Measurements from ENCODE around the gene PTCH1.

PTCH1 gene
- total RNA-seq: 12.3 to 30.8 (median 25.2) reads per million in 3 donors

GRCh38 chr9:95516734-95517558, at the start of gene PTCH1:
Gene PTCH1, minus strand, starts transcription at chr9:95516971.
- Histone ChIP-seq H3K27ac (ENCODE audit: insufficient read depth, low read length, poor library complexity, severe bottlenecking) (no peak within 1 kb of the TSS), H3K4me3 (ENCODE audit: insufficient read depth, low read depth, low read length, poor library complexity, severe bottlenecking) (peak within 1 kb of the TSS; percentile 62), H3K27me3 (replicated peaks; ENCODE audit: control insufficient read depth, insufficient read depth, low read length, poor library complexity, severe bottlenecking) (no peaks in the 10 kb centered on the region), H3K36me3 (ENCODE audit: control insufficient read depth, insufficient read depth, low read length) (no peaks in the 10 kb centered on the region), H3K9me3 (ENCODE audit: control insufficient read depth, low read length) (no peaks in the 10 kb centered on the region), H3K4me1 (ENCODE audit: control insufficient read depth, insufficient read depth, low read length, poor library complexity, severe bottlenecking) (peaks cover 7% of the 10 kb centered on the region)
- peak in 1 of 3 donors; percentile 10 for DNase-seq

GRCh38 chr9:95565982-95566381, 49.2 kb upstream of the PTCH1 start:
- H3K27me3 ChIP-seq (replicated peaks; ENCODE audit: control insufficient read depth, insufficient read depth, low read length, poor library complexity, severe bottlenecking): peaks cover 9% of the 10 kb centered on the region
- DNase-seq: no peak
- H3K27ac ChIP-seq (ENCODE audit: insufficient read depth, low read length, poor library complexity, severe bottlenecking): no peak overlapping the region
- peaks cover 8% of the 10 kb centered on the region for H3K4me1 ChIP-seq (ENCODE audit: control insufficient read depth, insufficient read depth, low read length, poor library complexity, severe bottlenecking)
- no peaks in the 10 kb centered on the region for H3K36me3 ChIP-seq (ENCODE audit: control insufficient read depth, insufficient read depth, low read length)
- H3K4me3 ChIP-seq (ENCODE audit: insufficient read depth, low read depth, low read length, poor library complexity, severe bottlenecking): no peak overlapping the region
- H3K9me3 ChIP-seq (ENCODE audit: control insufficient read depth, low read length): no peaks in the 10 kb centered on the region

- Histone ChIP-seq H3K9me3 (ENCODE audit: control insufficient read depth, low read length) (no peaks in the 10 kb centered on the region), H3K27ac (ENCODE audit: insufficient read depth, low read length, poor library complexity, severe bottlenecking) (no peak overlapping the region), H3K36me3 (ENCODE audit: control insufficient read depth, insufficient read depth, low read length) (no peaks in the 10 kb centered on the region), H3K27me3 (replicated peaks; ENCODE audit: control insufficient read depth, insufficient read depth, low read length, poor library complexity, severe bottlenecking) (no peaks in the 10 kb centered on the region), H3K4me1 (ENCODE audit: control insufficient read depth, insufficient read depth, low read length, poor library complexity, severe bottlenecking) (no peaks in the 10 kb centered on the region), H3K4me3 (ENCODE audit: insufficient read depth, low read depth, low read length, poor library complexity, severe bottlenecking) (no peak overlapping the region)
- DNase-seq: no peak
Observed at GRCh38 chr9:95561913-95562312, 45.1 kb upstream of the PTCH1 start.

- Histone ChIP-seq H3K9me3 (ENCODE audit: control insufficient read depth, low read length) (no peaks in the 10 kb centered on the region), H3K27ac (ENCODE audit: insufficient read depth, low read length, poor library complexity, severe bottlenecking) (no peak overlapping the region), H3K4me3 (ENCODE audit: insufficient read depth, low read depth, low read length, poor library complexity, severe bottlenecking) (no peak overlapping the region), H3K36me3 (ENCODE audit: control insufficient read depth, insufficient read depth, low read length) (no peaks in the 10 kb centered on the region), H3K27me3 (replicated peaks; ENCODE audit: control insufficient read depth, insufficient read depth, low read length, poor library complexity, severe bottlenecking) (peaks cover 3% of the 10 kb centered on the region), H3K4me1 (ENCODE audit: control insufficient read depth, insufficient read depth, low read length, poor library complexity, severe bottlenecking) (no peaks in the 10 kb centered on the region)
- DNase-seq: no peak
Observed at GRCh38 chr9:95557142-95557541, 40.4 kb upstream of the PTCH1 start.

- Histone ChIP-seq H3K4me3 (ENCODE audit: insufficient read depth, low read depth, low read length, poor library complexity, severe bottlenecking) (no peak overlapping the region), H3K27me3 (replicated peaks; ENCODE audit: control insufficient read depth, insufficient read depth, low read length, poor library complexity, severe bottlenecking) (peaks cover 3% of the 10 kb centered on the region), H3K4me1 (ENCODE audit: control insufficient read depth, insufficient read depth, low read length, poor library complexity, severe bottlenecking) (no peaks in the 10 kb centered on the region), H3K27ac (ENCODE audit: insufficient read depth, low read length, poor library complexity, severe bottlenecking) (no peak overlapping the region), H3K9me3 (ENCODE audit: control insufficient read depth, low read length) (no peaks in the 10 kb centered on the region), H3K36me3 (ENCODE audit: control insufficient read depth, insufficient read depth, low read length) (no peaks in the 10 kb centered on the region)
- DNase-seq: no peak
Observed at GRCh38 chr9:95556521-95556920, 39.8 kb upstream of the PTCH1 start.

GRCh38 chr9:95552814-95553546, 36.2 kb upstream of the PTCH1 start:
- no peak for DNase-seq

GRCh38 chr9:95552255-95552654, 35.5 kb upstream of the PTCH1 start:
- no peak overlapping the region for H3K27ac ChIP-seq (ENCODE audit: insufficient read depth, low read length, poor library complexity, severe bottlenecking)
- H3K36me3 ChIP-seq (ENCODE audit: control insufficient read depth, insufficient read depth, low read length): no peaks in the 10 kb centered on the region
- no peak overlapping the region for H3K4me3 ChIP-seq (ENCODE audit: insufficient read depth, low read depth, low read length, poor library complexity, severe bottlenecking)
- H3K27me3 ChIP-seq (replicated peaks; ENCODE audit: control insufficient read depth, insufficient read depth, low read length, poor library complexity, severe bottlenecking): peaks cover 3% of the 10 kb centered on the region
- no peaks in the 10 kb centered on the region for H3K9me3 ChIP-seq (ENCODE audit: control insufficient read depth, low read length)
- H3K4me1 ChIP-seq (ENCODE audit: control insufficient read depth, insufficient read depth, low read length, poor library complexity, severe bottlenecking): no peaks in the 10 kb centered on the region
- no peak for DNase-seq

More at GRCh38 chr9:95552814-95553546, 36.2 kb upstream of the PTCH1 start:
- H3K36me3 ChIP-seq (ENCODE audit: control insufficient read depth, insufficient read depth, low read length): no peaks in the 10 kb centered on the region
- no peaks in the 10 kb centered on the region for H3K9me3 ChIP-seq (ENCODE audit: control insufficient read depth, low read length)
- no peak overlapping the region for H3K4me3 ChIP-seq (ENCODE audit: insufficient read depth, low read depth, low read length, poor library complexity, severe bottlenecking)
- no peak overlapping the region for H3K27ac ChIP-seq (ENCODE audit: insufficient read depth, low read length, poor library complexity, severe bottlenecking)
- H3K4me1 ChIP-seq (ENCODE audit: control insufficient read depth, insufficient read depth, low read length, poor library complexity, severe bottlenecking): no peaks in the 10 kb centered on the region
- peaks cover 3% of the 10 kb centered on the region for H3K27me3 ChIP-seq (replicated peaks; ENCODE audit: control insufficient read depth, insufficient read depth, low read length, poor library complexity, severe bottlenecking)

GRCh38 chr9:95551406-95551805, 34.6 kb upstream of the PTCH1 start:
- no peak overlapping the region for H3K27ac ChIP-seq (ENCODE audit: insufficient read depth, low read length, poor library complexity, severe bottlenecking)
- no peak for DNase-seq
- no peaks in the 10 kb centered on the region for H3K9me3 ChIP-seq (ENCODE audit: control insufficient read depth, low read length)
- H3K27me3 ChIP-seq (replicated peaks; ENCODE audit: control insufficient read depth, insufficient read depth, low read length, poor library complexity, severe bottlenecking): peaks cover 3% of the 10 kb centered on the region
- no peaks in the 10 kb centered on the region for H3K36me3 ChIP-seq (ENCODE audit: control insufficient read depth, insufficient read depth, low read length)
- H3K4me3 ChIP-seq (ENCODE audit: insufficient read depth, low read depth, low read length, poor library complexity, severe bottlenecking): no peak overlapping the region
- no peaks in the 10 kb centered on the region for H3K4me1 ChIP-seq (ENCODE audit: control insufficient read depth, insufficient read depth, low read length, poor library complexity, severe bottlenecking)

- Histone ChIP-seq H3K9me3 (ENCODE audit: control insufficient read depth, low read length) (no peaks in the 10 kb centered on the region), H3K4me3 (ENCODE audit: insufficient read depth, low read depth, low read length, poor library complexity, severe bottlenecking) (no peak overlapping the region), H3K36me3 (ENCODE audit: control insufficient read depth, insufficient read depth, low read length) (no peaks in the 10 kb centered on the region), H3K27me3 (replicated peaks; ENCODE audit: control insufficient read depth, insufficient read depth, low read length, poor library complexity, severe bottlenecking) (no peaks in the 10 kb centered on the region), H3K4me1 (ENCODE audit: control insufficient read depth, insufficient read depth, low read length, poor library complexity, severe bottlenecking) (no peaks in the 10 kb centered on the region), H3K27ac (ENCODE audit: insufficient read depth, low read length, poor library complexity, severe bottlenecking) (no peak overlapping the region)
- DNase-seq: no peak
Observed at GRCh38 chr9:95545831-95546567, 29.2 kb upstream of the PTCH1 start.
